Keratinocyte (primary cell): Measurements from ENCODE around the gene CACNA1I.
A peak's percentile ranks its signal among the peaks of the same experiment; 100 is the strongest.

Experiments
- CTCF ChIP-seq, 3 experiments: IDR thresholded peaks in 1 of 3; conservative IDR thresholded peaks in 1 of 3; optimal IDR thresholded peaks in 1 of 3; 2 replicates in 2 of 3; 3 replicates in 1 of 3; pipeline versions ENCODE3 to v1.5.1; 2011; ENCODE audit warnings: low read length in 3 of 3, mild to moderate bottlenecking in 3 of 3, moderate library complexity in 2 of 3, control low read depth in 1 of 3, inconsistent platforms in 1 of 3; ENCODE audit not compliant: insufficient read depth in 2 of 3; ENCODE audit errors: extremely low read depth in 1 of 3
- EZH2 ChIP-seq: IDR thresholded peaks from one replicate; pipeline ENCODE4 v1.6.1; 2012; ENCODE audit warnings: inconsistent platforms, mild to moderate bottlenecking, low read length, moderate library complexity

DNA sequence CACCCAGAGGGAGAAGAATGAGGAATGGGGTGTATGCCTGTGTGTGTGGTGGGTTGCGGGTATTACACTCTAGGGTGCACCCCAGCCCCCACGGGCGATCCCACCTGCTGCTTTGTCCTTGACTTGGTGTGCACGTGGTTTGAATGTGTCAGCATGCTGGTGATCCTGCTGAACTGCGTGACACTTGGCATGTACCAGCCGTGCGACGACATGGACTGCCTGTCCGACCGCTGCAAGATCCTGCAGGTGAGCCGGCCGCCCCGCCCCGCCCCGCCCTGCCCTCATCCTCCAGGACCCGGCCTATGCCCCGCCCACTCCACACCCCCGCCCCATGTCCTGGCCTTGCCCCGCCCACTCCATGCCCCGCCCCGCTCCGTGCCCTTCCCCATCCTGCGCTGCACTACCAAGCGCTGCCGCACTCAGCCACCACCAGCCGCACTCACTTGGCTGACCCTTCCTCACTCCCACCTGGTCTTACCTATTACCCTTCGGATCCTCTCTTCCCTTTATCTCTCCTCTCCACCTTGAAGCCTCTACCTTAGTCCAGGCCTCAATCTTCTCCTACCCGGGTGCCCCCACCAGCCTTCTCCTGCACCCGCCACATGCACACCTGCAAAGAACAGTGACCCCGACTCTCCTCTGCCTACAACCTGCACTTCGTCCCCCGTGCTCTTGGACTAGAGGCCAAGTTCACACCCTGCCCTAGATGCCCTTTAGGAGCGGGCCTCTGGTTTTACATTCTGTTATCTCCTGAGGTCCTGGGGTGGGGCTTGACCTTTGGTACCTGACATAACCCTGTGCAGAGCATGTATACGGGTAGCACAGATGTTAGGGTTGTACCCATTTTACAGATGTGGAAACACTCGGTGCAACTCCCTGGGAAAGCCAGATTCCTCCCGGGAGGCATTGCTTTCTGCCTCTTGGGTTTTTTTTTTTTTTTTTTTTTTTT, 27.7 kb downstream of the CACNA1I start:
- TF ChIP-seq CTCF (optimal IDR thresholded peaks at IDR 0.05 in 1 of 3, IDR thresholded peaks at IDR 0.05 in 1 of 3, conservative IDR thresholded peaks at IDR 0.05 in 1 of 3; ENCODE audit: extremely low read depth in 1 of 3, insufficient read depth in 2 of 3, low read length in 3 of 3) = peak; percentile 14 to 32 (median 32)
- no peak for TF ChIP-seq EZH2
